Karpas-422 (cell line): ENCODE data around the gene MDM4. TPM values are rescaled to one million over a fixed set of nuclear protein-coding genes. Genes with fewer than 3 reads are reported as not detected.
"Not testable (repeated sequence)": the region's sequence is repeated elsewhere in the genome, so short reads cannot be mapped to it uniquely, and the experiment has no call there.

Source experiments
- DNase-seq: peaks from one replicate; pipeline ENCODE4 v3.0.0-alpha.2; 2015
- H2AFZ ChIP-seq: fragments of 200-600 bp; sonication (generic); 2 replicates; pipeline ENCODE4 v1.6.1; 2014; ENCODE audit warnings: antibody characterized with exemption, low read length, mixed read lengths
- H3K27ac ChIP-seq: fragments of 200-600 bp; sonication (generic); 2 replicates; pipeline ENCODE4 v1.5.1; 2014; ENCODE audit warnings: mild to moderate bottlenecking, low read length, moderate library complexity
- H3K27me3 ChIP-seq: fragments of 200-600 bp; sonication (generic); 2 replicates; pipeline ENCODE4 v1.6.1; 2014; ENCODE audit warnings: low read length, mixed read lengths
- H3K36me3 ChIP-seq: fragments of 200-600 bp; sonication (generic); 2 replicates; pipeline ENCODE4 v1.6.1; 2014; ENCODE audit warnings: low read length, mixed read lengths; ENCODE audit not compliant: insufficient read depth
- H3K4me1 ChIP-seq: fragments of 200-600 bp; sonication (generic); 2 replicates; pipeline ENCODE4 v1.6.1; 2014; ENCODE audit warnings: mild to moderate bottlenecking, low read length, mixed read lengths
- H3K4me2 ChIP-seq: fragments of 200-600 bp; sonication (generic); 2 replicates; pipeline ENCODE4 v1.6.1; 2014; ENCODE audit warnings: low read length, low read depth, mild to moderate bottlenecking; ENCODE audit not compliant: poor library complexity, severe bottlenecking
- H3K4me3 ChIP-seq: fragments of 200-600 bp; sonication (generic); 2 replicates; pipeline ENCODE4 v1.5.1; 2014; ENCODE audit warnings: mild to moderate bottlenecking, antibody characterized with exemption, low read length, mixed read lengths
- H3K79me2 ChIP-seq: fragments of 200-600 bp; sonication (generic); 2 replicates; pipeline ENCODE4 v1.6.1; 2014; ENCODE audit warnings: mild to moderate bottlenecking, low read length, mixed read lengths
- H3K9ac ChIP-seq: fragments of 200-600 bp; sonication (generic); 2 replicates; pipeline ENCODE4 v1.6.0; 2014; ENCODE audit warnings: low read length
- H3K9me2 ChIP-seq: fragments of 200-600 bp; sonication (generic), shearing (Covaris generic); replicated peaks from 2 replicates; pipeline ENCODE4 v1.6.0; 2014; ENCODE audit warnings: mild to moderate bottlenecking, low read length, moderate library complexity; ENCODE audit not compliant: insufficient read depth
- H3K9me3 ChIP-seq: fragments of 300-700, 200-600 bp; sonication (generic); 2 replicates; pipeline ENCODE4 v1.6.1; 2014; ENCODE audit warnings: low read length, mixed read lengths
- H4K20me1 ChIP-seq: fragments of 200-600 bp; sonication (generic); 2 replicates; pipeline ENCODE4 v1.6.1; 2014; ENCODE audit warnings: mild to moderate bottlenecking, antibody characterized with exemption, low read length, low read depth; ENCODE audit not compliant: insufficient read depth
- total RNA-seq: library from RNA; depleted of rRNA; stranded (reverse); fragments of >200 nt; shearing (Covaris generic); gene quantifications from 2 replicates; pipeline ENCODE4 v1.2.3, GENCODE V29; 2014; ENCODE audit warnings: low replicate concordance

The MDM4 gene
- total RNA-seq, 1 experiment from 2014 or later = 96.9 TPM

GRCh38 chr1:204568576-204569315, 52.5 kb downstream of the MDM4 start:
- Histone ChIP-seq H3K9me3 (no peaks in the 10 kb centered on the region), H4K20me1 (no peaks in the 10 kb centered on the region; the same call in 1 of the 2 replicates), H3K4me2 (no peak overlapping the region), H3K4me3 (no peak overlapping the region), H3K36me3 (0 out of 2 replicates have a peak, but pooled peaks cover 5% of the 10 kb centered on the region), H3K27ac (no peak overlapping the region), H3K9me2 (no peaks in the 10 kb centered on the region), H3K9ac (no peak overlapping the region), H3K27me3 (no peaks in the 10 kb centered on the region), H3K4me1 (peaks cover 18% of the 10 kb centered on the region), H2AFZ (no peak overlapping the region), H3K79me2 (no peaks in the 10 kb centered on the region)
- DNase-seq = no peak

GRCh38 chr1:204569478-204569877, 53.3 kb downstream of the MDM4 start:
- Histone ChIP-seq H3K4me2 (no peak overlapping the region), H3K79me2 (no peaks in the 10 kb centered on the region), H3K9me3 (no peaks in the 10 kb centered on the region), H2AFZ (no peak overlapping the region), H3K27me3 (no peaks in the 10 kb centered on the region), H3K9me2 (no peaks in the 10 kb centered on the region), H3K27ac (no peak overlapping the region), H3K36me3 (0 out of 2 replicates have a peak, but pooled peaks cover 5% of the 10 kb centered on the region), H3K4me1 (peaks cover 12% of the 10 kb centered on the region), H3K4me3 (no peak overlapping the region), H4K20me1 (no peaks in the 10 kb centered on the region; the same call in 1 of the 2 replicates), H3K9ac (no peak overlapping the region)
- DNase-seq = no peak

- not testable (repeated sequence) for H3K79me2 ChIP-seq, H3K9me3 ChIP-seq, H3K27ac ChIP-seq, H3K4me3 ChIP-seq, H4K20me1 ChIP-seq, H3K4me2 ChIP-seq, DNase-seq, H3K9me2 ChIP-seq, H3K27me3 ChIP-seq, H3K4me1 ChIP-seq, H2AFZ ChIP-seq, H3K9ac ChIP-seq, H3K36me3 ChIP-seq
Measured at GRCh38 chr1:204570021-204570420, 53.8 kb downstream of the MDM4 start.

- Histone ChIP-seq H3K4me3 (no peak overlapping the region), H3K4me2 (no peak overlapping the region), H3K9me2 (no peaks in the 10 kb centered on the region), H3K27me3 (no peaks in the 10 kb centered on the region), H3K27ac (no peak overlapping the region), H2AFZ (no peak overlapping the region), H3K79me2 (no peaks in the 10 kb centered on the region), H4K20me1 (no peaks in the 10 kb centered on the region), H3K9me3 (no peaks in the 10 kb centered on the region), H3K9ac (no peak overlapping the region), H3K4me1 (no peaks in the 10 kb centered on the region), H3K36me3 (0 out of 2 replicates have a peak, but pooled peaks cover 5% of the 10 kb centered on the region)
- no peak for DNase-seq
Measured at GRCh38 chr1:204571128-204571527, 54.9 kb downstream of the MDM4 start.

GRCh38 chr1:204571631-204572030, 55.4 kb downstream of the MDM4 start:
- Histone ChIP-seq H3K27ac (no peak overlapping the region), H3K9me3 (no peaks in the 10 kb centered on the region), H3K9ac (no peak overlapping the region), H3K4me3 (no peak overlapping the region), H3K36me3 (0 out of 2 replicates have a peak, but pooled peaks cover 5% of the 10 kb centered on the region), H2AFZ (no peak overlapping the region), H3K27me3 (no peaks in the 10 kb centered on the region), H3K4me1 (no peaks in the 10 kb centered on the region), H3K79me2 (no peaks in the 10 kb centered on the region), H3K9me2 (no peaks in the 10 kb centered on the region), H3K4me2 (no peak overlapping the region), H4K20me1 (no peaks in the 10 kb centered on the region)
- no peak for DNase-seq

- Histone ChIP-seq H3K4me3 (no peak overlapping the region), H4K20me1 (no peaks in the 10 kb centered on the region), H3K9me3 (no peaks in the 10 kb centered on the region), H3K9ac (no peak overlapping the region), H3K27me3 (no peaks in the 10 kb centered on the region), H3K4me2 (no peak overlapping the region), H3K9me2 (no peaks in the 10 kb centered on the region), H2AFZ (no peak overlapping the region), H3K27ac (no peak overlapping the region), H3K36me3 (0 out of 2 replicates have a peak, but pooled peaks cover 3% of the 10 kb centered on the region), H3K79me2 (no peaks in the 10 kb centered on the region), H3K4me1 (peaks cover 3% of the 10 kb centered on the region)
- no peak for DNase-seq
Measured at GRCh38 chr1:204572923-204573922, 57.0 kb downstream of the MDM4 start.

GRCh38 chr1:204574016-204574864, 58.0 kb downstream of the MDM4 start:
- H3K27ac ChIP-seq = no peak overlapping the region
- DNase-seq = no peak
- peaks cover 13% of the 10 kb centered on the region for H3K4me1 ChIP-seq
- no peak overlapping the region for H3K4me3 ChIP-seq
- H2AFZ ChIP-seq = no peak overlapping the region
- no peaks in the 10 kb centered on the region for H3K79me2 ChIP-seq
- H3K36me3 ChIP-seq = 0 out of 2 replicates have a peak, but pooled peaks cover 3% of the 10 kb centered on the region
- no peaks in the 10 kb centered on the region for H3K27me3 ChIP-seq
- no peaks in the 10 kb centered on the region for H3K9me3 ChIP-seq
- no peaks in the 10 kb centered on the region for H4K20me1 ChIP-seq
- no peak overlapping the region for H3K4me2 ChIP-seq
- no peaks in the 10 kb centered on the region for H3K9me2 ChIP-seq
- H3K9ac ChIP-seq = no peak overlapping the region
